Body of pancreas (tissue), 4 donors: ENCODE results near the gene TUBGCP6. TPM values are rescaled to one million over a fixed set of nuclear protein-coding genes. Genes with fewer than 3 reads are reported as not detected.
A peak's percentile ranks its signal among the peaks of the same experiment; 100 is the strongest.

Experiments used
- ATAC-seq: fragments of 150-250 bp; one replicate; pipeline ENCODE4 v1.9.1; 2016
- DNase-seq, 4 donors: peaks; one replicate each; pipeline ENCODE4 v3.0.0-alpha.2; 2019
- H3K27ac ChIP-seq, 4 donors: fragments of 200-600 bp; sonication (generic); 1 replicate in 3 of 4; 2 replicates in 1 of 4; pipeline versions ENCODE4 v1.5.1 to v1.6.1; 2016 to 2019; ENCODE audit warnings: mild to moderate bottlenecking in 1 of 4, mixed read lengths in 1 of 4, moderate library complexity in 1 of 4
- H3K27me3 ChIP-seq, 2 donors: fragments of 200-600 bp; sonication (generic); one replicate each; pipeline ENCODE4 v1.6.0; 2016; ENCODE audit warnings: mild to moderate bottlenecking in 1 of 2
- H3K36me3 ChIP-seq, 2 donors: fragments of 200-600 bp; sonication (generic); replicated peaks in 1 of 2; 2 replicates each; pipeline ENCODE4 v1.5.1; 2016; ENCODE audit warnings: low read depth in 2 of 2; ENCODE audit not compliant: insufficient read depth in 1 of 2
- H3K4me1 ChIP-seq: fragments of 200-600 bp; sonication (generic); one replicate; pipeline ENCODE4 v1.6.0; 2016
- H3K4me3 ChIP-seq, 2 donors: fragments of 200-600 bp; sonication (generic); 1 replicate in 1 of 2; 2 replicates in 1 of 2; pipeline ENCODE4 v1.5.1; 2016 to 2019
- H3K9me3 ChIP-seq, 3 donors: fragments of 200-600 bp; sonication (generic); 1 replicate in 2 of 3; 2 replicates in 1 of 3; pipeline ENCODE4 v1.5.1; 2016
- POLR2A ChIP-seq, 3 donors: fragments of 450-650 bp; IDR thresholded peaks; one replicate each; pipeline ENCODE4 v1.6.1; 2016; ENCODE audit warnings: antibody characterized with exemption in 3 of 3, mild to moderate bottlenecking in 2 of 3
- WGBS, 2 donors: methylation state at CpG; one replicate each; pipeline ENCODE4 v1.1.5; 2017; 5-methylcytosine and 5-hydroxymethylcytosine counted together
- intact Hi-C: fragments of 100-400 bp; cut with DNase I; formaldehyde crosslinking; loops from one replicate; pipeline ENCODE4 v1.15.1; 2023
- total RNA-seq, 2 donors: library from RNA; depleted of rRNA; stranded (reverse); fragments of >200 nt; gene quantifications; one replicate each; pipeline ENCODE4 v1.1.0, GENCODE V29; 2016
- TF ChIP-seq, protein P1 (sequence below), 7 experiments: fragments of 450-650 bp in 4 of 7; fragments of 200-600 bp in 3 of 7; sonication (generic) in 3 of 7; IDR thresholded peaks; one replicate each; pipeline ENCODE4 v1.5.1; 2016 to 2019; ENCODE audit warnings: antibody characterized with exemption in 7 of 7

TUBGCP6 gene
- total RNA-seq, 2 donors from 2014 or later = 61.2 to 121 TPM

- peaks cover 15% of the 10 kb centered on the region for H3K4me1 ChIP-seq
- intact Hi-C loops = no loop called here
- 73 to 96% methylated on average over 7 to 11 of the region's 11 CpGs for WGBS, 2 donors
- H3K36me3 ChIP-seq = no peaks in the 10 kb centered on the region
- no peak for ATAC-seq
- TF ChIP-seq, protein P1, sequence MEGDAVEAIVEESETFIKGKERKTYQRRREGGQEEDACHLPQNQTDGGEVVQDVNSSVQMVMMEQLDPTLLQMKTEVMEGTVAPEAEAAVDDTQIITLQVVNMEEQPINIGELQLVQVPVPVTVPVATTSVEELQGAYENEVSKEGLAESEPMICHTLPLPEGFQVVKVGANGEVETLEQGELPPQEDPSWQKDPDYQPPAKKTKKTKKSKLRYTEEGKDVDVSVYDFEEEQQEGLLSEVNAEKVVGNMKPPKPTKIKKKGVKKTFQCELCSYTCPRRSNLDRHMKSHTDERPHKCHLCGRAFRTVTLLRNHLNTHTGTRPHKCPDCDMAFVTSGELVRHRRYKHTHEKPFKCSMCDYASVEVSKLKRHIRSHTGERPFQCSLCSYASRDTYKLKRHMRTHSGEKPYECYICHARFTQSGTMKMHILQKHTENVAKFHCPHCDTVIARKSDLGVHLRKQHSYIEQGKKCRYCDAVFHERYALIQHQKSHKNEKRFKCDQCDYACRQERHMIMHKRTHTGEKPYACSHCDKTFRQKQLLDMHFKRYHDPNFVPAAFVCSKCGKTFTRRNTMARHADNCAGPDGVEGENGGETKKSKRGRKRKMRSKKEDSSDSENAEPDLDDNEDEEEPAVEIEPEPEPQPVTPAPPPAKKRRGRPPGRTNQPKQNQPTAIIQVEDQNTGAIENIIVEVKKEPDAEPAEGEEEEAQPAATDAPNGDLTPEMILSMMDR (IDR thresholded peaks at IDR 0.05) = peak in 5 of 7 experiments; percentile 12 to 27 (median 20)
- no peak for TF ChIP-seq POLR2A (IDR thresholded peaks at IDR 0.05)
- no peak overlapping the region for H3K27ac ChIP-seq
- DNase-seq = no peak
- no peak overlapping the region for H3K4me3 ChIP-seq
- H3K27me3 ChIP-seq = no peaks in the 10 kb centered on the region
- H3K9me3 ChIP-seq = no peaks in the 10 kb centered on the region
These were observed 8.0 kb downstream of the TUBGCP6 start for GRCh38 chr22:50236731-50237409.

DNA sequence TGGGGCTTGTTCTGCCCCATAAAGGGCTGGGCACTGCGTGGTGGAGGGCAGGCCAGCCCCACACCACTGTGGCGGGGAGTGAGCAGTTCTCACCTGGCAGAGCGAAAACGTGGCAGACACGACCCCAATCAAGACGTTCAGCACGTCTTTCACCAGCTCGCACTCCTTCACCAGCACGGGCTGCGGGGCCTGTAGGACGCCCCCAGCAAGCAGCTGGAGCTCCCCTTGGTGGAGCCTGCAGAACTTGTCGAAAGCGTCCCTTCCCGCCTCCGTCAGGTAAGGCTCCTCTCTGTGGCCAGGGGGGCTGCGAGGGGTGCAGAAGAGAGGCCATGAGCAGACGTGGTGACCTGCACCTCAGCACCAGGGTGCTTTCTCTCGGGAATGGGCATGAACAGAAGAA, 11.6 kb downstream of the TUBGCP6 start:
- Histone ChIP-seq H3K4me3 (no peak overlapping the region), H3K4me1 (no peaks in the 10 kb centered on the region), H3K9me3 (no peaks in the 10 kb centered on the region), H3K27me3 (no peaks in the 10 kb centered on the region), H3K36me3 (no peaks in the 10 kb centered on the region), H3K27ac (no peak overlapping the region)
- intact Hi-C loops = no loop called here
- ATAC-seq (no peak), DNase-seq (no peak)
- no peak for TF ChIP-seq POLR2A (IDR thresholded peaks at IDR 0.05)
- TF ChIP-seq, protein P1 (IDR thresholded peaks at IDR 0.05) = no peak
- WGBS, 2 donors = 86 to 89% methylated on average over 13 to 18 of the region's 18 CpGs

DNA sequence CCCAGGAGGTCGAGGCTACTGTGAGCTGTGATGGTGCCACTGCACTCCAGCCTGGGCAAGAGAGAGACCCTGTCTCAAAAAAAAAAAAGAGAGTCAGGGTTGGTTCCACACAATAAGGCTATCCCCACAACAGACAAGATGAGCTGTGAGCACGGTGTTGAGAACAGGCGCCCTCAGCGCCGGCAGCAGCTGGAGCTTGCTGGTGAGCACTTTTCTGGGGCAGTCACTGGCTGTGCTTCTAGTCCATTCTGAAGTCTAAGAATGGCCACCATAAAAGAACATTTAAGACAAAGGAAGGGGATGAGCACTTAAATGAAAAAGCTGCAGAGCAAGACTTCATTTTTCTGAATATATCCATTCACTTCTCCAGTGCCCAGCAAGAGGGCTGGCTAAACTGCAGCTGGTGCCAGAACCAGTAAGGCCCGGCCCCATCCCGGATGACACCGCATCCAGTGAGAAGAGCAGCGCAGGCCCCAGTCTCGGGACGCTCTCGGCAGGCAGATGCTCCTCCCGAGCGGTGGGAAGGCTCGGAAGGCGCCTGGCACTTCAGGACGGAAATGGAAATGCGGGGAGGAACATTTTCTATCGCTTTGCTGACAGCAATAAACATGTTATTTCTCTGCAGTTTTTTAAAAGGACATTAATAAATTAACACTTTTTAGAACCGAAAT, 12.2 kb downstream of the TUBGCP6 start:
- no peak for DNase-seq
- no peak for TF ChIP-seq POLR2A (IDR thresholded peaks at IDR 0.05)
- TF ChIP-seq, protein P1 (IDR thresholded peaks at IDR 0.05) = no peak
- Histone ChIP-seq H3K27ac (no peak overlapping the region), H3K36me3 (no peaks in the 10 kb centered on the region), H3K4me1 (no peaks in the 10 kb centered on the region), H3K4me3 (no peak overlapping the region), H3K27me3 (no peaks in the 10 kb centered on the region), H3K9me3 (no peaks in the 10 kb centered on the region)
- ATAC-seq = no peak
- intact Hi-C loops = no loop called here
- WGBS, 2 donors = 87 to 89% methylated on average over 20 of the region's 20 CpGs

GRCh38 chr22:50229370-50229769, 15.5 kb downstream of the TUBGCP6 start:
- no peaks in the 10 kb centered on the region for H3K9me3 ChIP-seq
- TF ChIP-seq, protein P1 (IDR thresholded peaks at IDR 0.05) = no peak
- no peak for TF ChIP-seq POLR2A (IDR thresholded peaks at IDR 0.05)
- H3K4me1 ChIP-seq = peaks cover 9% of the 10 kb centered on the region
- H3K27me3 ChIP-seq = no peaks in the 10 kb centered on the region
- H3K36me3 ChIP-seq = peaks cover 0 to 5% of the 10 kb centered on the region in 2 donors
- intact Hi-C loops = no loop called here
- H3K4me3 ChIP-seq = no peak overlapping the region
- WGBS, 2 donors = 94 to 98% methylated on average over 5 to 12 of the region's 16 CpGs
- no peak overlapping the region for H3K27ac ChIP-seq
- ATAC-seq (no peak), DNase-seq (no peak)
